Activated naive CD8-positive, alpha-beta T cell treated with anti-CD3 and anti-CD28 coated beads, Interleukin-2, amount 10 ng/mL, durations not matched to agents 7 days and 5 days (primary cell): ENCODE results near the gene ATXN2L. TPM values are rescaled to one million over a fixed set of nuclear protein-coding genes. Genes with fewer than 3 reads are reported as not detected.
"Not testable (repeated sequence)": the region's sequence is repeated elsewhere in the genome, so short reads cannot be mapped to it uniquely, and the experiment has no call there.

Experiments used
- ATAC-seq: fragments of 150-1000 bp; cut with Tn5 transposase; one replicate; pipeline ENCODE4 v1.10.0; 2021; ENCODE audit warnings: low read depth, moderate library complexity
- POLR2A ChIA-PET: fragments of 350-600 bp; sonication (Branson Sonifier 250); formaldehyde crosslinking; loops from one replicate; lab custom pipeline; 2021; ENCODE audit warnings: antibody characterized with exemption; lab: Charles Lee
- DNase-seq: peaks from one replicate; pipeline ENCODE4 v3.0.0; 2021
- H3K27ac Mint-ChIP-seq: one replicate; pipeline ENCODE4 v1.8.0; 2022; ENCODE audit warnings: mild to moderate bottlenecking, mixed read lengths
- H3K27me3 Mint-ChIP-seq: one replicate; pipeline ENCODE4 v1.8.0; 2022; ENCODE audit warnings: mild to moderate bottlenecking, moderate library complexity, mixed read lengths
- H3K36me3 Mint-ChIP-seq: one replicate; pipeline ENCODE4 v1.8.0; 2021; ENCODE audit warnings: mild to moderate bottlenecking, mixed read lengths
- H3K4me1 Mint-ChIP-seq: one replicate; pipeline ENCODE4 v1.8.0; 2021; ENCODE audit warnings: mixed read lengths
- H3K4me3 Mint-ChIP-seq: one replicate; pipeline ENCODE4 v1.8.0; 2022; ENCODE audit warnings: mild to moderate bottlenecking, moderate library complexity, mixed read lengths
- H3K9me3 Mint-ChIP-seq: one replicate; pipeline ENCODE4 v1.8.0; 2021; ENCODE audit warnings: mixed read lengths
- total RNA-seq, 2 experiments: library from RNA; stranded (reverse); gene quantifications; one replicate each; pipeline ENCODE4 v1.2.3, GENCODE V29; 2021

ATXN2L gene
- total RNA-seq, 2 experiments from 2014 or later: 296 to 304 TPM

GRCh38 chr16:28878083-28878926, 55.5 kb downstream of the ATXN2L start, which contains the start of gene ATP2A1:
TSS of gene ATP2A1 (plus strand) at chr16:28878488. CDS start at chr16:28878672, 184 bp downstream.
- ATAC-seq (no peak), DNase-seq (no peak)
- Mint-ChIP-seq H3K36me3 (no peaks in the 10 kb centered on the region), H3K27ac (peak within 1 kb of the TSS; percentile 82), H3K9me3 (no peaks in the 10 kb centered on the region), H3K27me3 (no peaks in the 10 kb centered on the region), H3K4me1 (peaks cover 26% of the 10 kb centered on the region), H3K4me3 (peak within 1 kb of the TSS; percentile 92)
- POLR2A ChIA-PET: interaction anchor here (1.9 to 4.0 kb wide), 3 partner anchors 14 to 47 kb away, joined by 9 to 46 read pairs (median 9); partner anchors contain the start of genes RABEP2, SH2B1 and TUFM

- Mint-ChIP-seq H3K27me3 (no peaks in the 10 kb centered on the region), H3K4me1 (peaks cover 27% of the 10 kb centered on the region), H3K9me3 (no peaks in the 10 kb centered on the region), H3K4me3 (peak overlapping the region; percentile 92), H3K27ac (peak overlapping the region; percentile 82), H3K36me3 (no peaks in the 10 kb centered on the region)
- ATAC-seq (peak; percentile 46), DNase-seq (peak; percentile 44)
- POLR2A ChIA-PET: interaction anchor here (1.4 to 4.0 kb wide), 7 partner anchors 15 to 66 kb away, joined by 3 to 46 read pairs (median 9); partner anchors contain the start of genes ATXN2L, RABEP2, SH2B1 and TUFM
Measured at GRCh38 chr16:28879261-28879840, 56.6 kb downstream of the ATXN2L start.

GRCh38 chr16:28879841-28880588, 57.2 kb downstream of the ATXN2L start:
- Mint-ChIP-seq H3K36me3 (no peaks in the 10 kb centered on the region), H3K4me3 (peak overlapping the region; percentile 92), H3K4me1 (peaks cover 27% of the 10 kb centered on the region), H3K9me3 (no peaks in the 10 kb centered on the region), H3K27me3 (no peaks in the 10 kb centered on the region), H3K27ac (peak overlapping the region; percentile 82)
- POLR2A ChIA-PET: interaction anchor here (0.7 to 4.0 kb wide), 9 partner anchors 16 to 65 kb away, joined by 3 to 46 read pairs (median 5); partner anchors contain the start of genes ATXN2L, RABEP2, SH2B1 and TUFM
- DNase-seq (peak; percentile 89), ATAC-seq (peak; percentile 94)

GRCh38 chr16:28880589-28880915, 57.8 kb downstream of the ATXN2L start:
- peak overlapping the region; percentile 58 for H3K27ac Mint-ChIP-seq

GRCh38 chr16:28880955-28881354, 58.2 kb downstream of the ATXN2L start:
- DNase-seq (no peak), ATAC-seq (no peak)
- POLR2A ChIA-PET: interaction anchor here (0.5 to 4.0 kb wide), 8 partner anchors 17 to 64 kb away, joined by 3 to 46 read pairs (median 6); partner anchors contain the start of genes ATXN2L, RABEP2 and SH2B1
- Mint-ChIP-seq H3K4me1 (peaks cover 27% of the 10 kb centered on the region), H3K27me3 (no peaks in the 10 kb centered on the region), H3K36me3 (no peaks in the 10 kb centered on the region), H3K9me3 (no peaks in the 10 kb centered on the region), H3K27ac (peak overlapping the region; percentile 58), H3K4me3 (peak overlapping the region; percentile 92)

More at GRCh38 chr16:28880589-28880915, 57.8 kb downstream of the ATXN2L start:
- Mint-ChIP-seq H3K27me3 (no peaks in the 10 kb centered on the region), H3K36me3 (no peaks in the 10 kb centered on the region), H3K4me3 (peak overlapping the region; percentile 92), H3K4me1 (peaks cover 27% of the 10 kb centered on the region), H3K9me3 (no peaks in the 10 kb centered on the region)
- POLR2A ChIA-PET: interaction anchor here (0.5 to 4.0 kb wide), 9 partner anchors 17 to 64 kb away, joined by 3 to 46 read pairs (median 5); partner anchors contain the start of genes ATXN2L, RABEP2 and SH2B1
- ATAC-seq: no peak
- no peak for DNase-seq

- not testable (repeated sequence) for H3K4me3 Mint-ChIP-seq, H3K36me3 Mint-ChIP-seq, ATAC-seq, H3K27me3 Mint-ChIP-seq, H3K27ac Mint-ChIP-seq, H3K9me3 Mint-ChIP-seq, DNase-seq
- peaks cover 27% of the 10 kb centered on the region for H3K4me1 Mint-ChIP-seq
- POLR2A ChIA-PET: interaction anchor here (1.0 to 4.0 kb wide), 3 partner anchors 18 to 59 kb away, joined by 3 to 46 read pairs (median 3); partner anchors contain the start of genes ATXN2L and SH2B1
Measured at GRCh38 chr16:28881565-28881964, 58.8 kb downstream of the ATXN2L start.

GRCh38 chr16:28882551-28883160, 59.9 kb downstream of the ATXN2L start:
- H3K4me1 Mint-ChIP-seq: peaks cover 25% of the 10 kb centered on the region
- ATAC-seq (no peak), DNase-seq (no peak)
- POLR2A ChIA-PET: interaction anchor here (1.0 kb wide), 1 partner anchor 60 kb away, joined by 3 read pairs; the partner anchor contains the start of gene ATXN2L
- H3K36me3 Mint-ChIP-seq: no peaks in the 10 kb centered on the region
- no peaks in the 10 kb centered on the region for H3K27me3 Mint-ChIP-seq
- no peak overlapping the region for H3K4me3 Mint-ChIP-seq
- no peaks in the 10 kb centered on the region for H3K9me3 Mint-ChIP-seq
- H3K27ac Mint-ChIP-seq: no peak overlapping the region

- Mint-ChIP-seq H3K4me3 (no peak overlapping the region), H3K36me3 (no peaks in the 10 kb centered on the region), H3K27ac (no peak overlapping the region), H3K27me3 (no peaks in the 10 kb centered on the region), H3K9me3 (no peaks in the 10 kb centered on the region), H3K4me1 (peaks cover 21% of the 10 kb centered on the region)
- POLR2A ChIA-PET: no interaction called here
- DNase-seq (no peak), ATAC-seq (no peak)
Measured at GRCh38 chr16:28883221-28883996, 60.6 kb downstream of the ATXN2L start.

GRCh38 chr16:28884045-28884444, 61.2 kb downstream of the ATXN2L start:
- Mint-ChIP-seq H3K4me1 (peaks cover 15% of the 10 kb centered on the region), H3K4me3 (no peak overlapping the region), H3K27me3 (no peaks in the 10 kb centered on the region), H3K36me3 (peaks cover 1% of the 10 kb centered on the region), H3K27ac (no peak overlapping the region), H3K9me3 (no peaks in the 10 kb centered on the region)
- ATAC-seq (no peak), DNase-seq (no peak)
- POLR2A ChIA-PET: no interaction called here
